SJCRH30 (cell line): ENCODE results near the gene SLC28A1. TPM values are rescaled to one million over a fixed set of nuclear protein-coding genes. Genes with fewer than 3 reads are reported as not detected.

Experiments
- DNase-seq, 2 experiments: peaks; one replicate each; pipeline ENCODE4 v3.0.0-alpha.2; 2015 to 2020
- H3K27ac ChIP-seq: fragments of 250-450 bp; sonication (Bioruptor Pico); 2 replicates; pipeline ENCODE4 v1.5.1; 2020; ENCODE audit warnings: mild to moderate bottlenecking, moderate library complexity
- H3K27me3 ChIP-seq: fragments of 250-450 bp; sonication (Bioruptor Pico); 2 replicates; pipeline ENCODE4 v1.5.1; 2020; ENCODE audit warnings: mild to moderate bottlenecking, moderate library complexity
- H3K36me3 ChIP-seq: fragments of 250-450 bp; sonication (Bioruptor Pico); 2 replicates; pipeline ENCODE4 v1.5.1; 2020; ENCODE audit warnings: mild to moderate bottlenecking, moderate library complexity
- H3K4me1 ChIP-seq: fragments of 250-450 bp; sonication (Bioruptor Pico); 2 replicates; pipeline ENCODE4 v1.5.1; 2020; ENCODE audit warnings: mild to moderate bottlenecking, moderate library complexity
- H3K4me3 ChIP-seq: fragments of 250-450 bp; sonication (Bioruptor Pico); 2 replicates; pipeline ENCODE4 v1.5.1; 2020; ENCODE audit warnings: mild to moderate bottlenecking, moderate library complexity
- H3K9me3 ChIP-seq: fragments of 250-450 bp; sonication (Bioruptor Pico); replicated peaks from 2 replicates; pipeline ENCODE4 v1.5.1; 2020; ENCODE audit warnings: mild to moderate bottlenecking, moderate library complexity
- total RNA-seq: library from RNA; depleted of rRNA; stranded (reverse); fragments of >200 nt; shearing (Covaris generic); gene quantifications from 2 replicates; pipeline ENCODE4 v1.2.3, GENCODE V29; 2014

The SLC28A1 gene
- total RNA-seq, 1 experiment from 2014 or later = not detected

DNA sequence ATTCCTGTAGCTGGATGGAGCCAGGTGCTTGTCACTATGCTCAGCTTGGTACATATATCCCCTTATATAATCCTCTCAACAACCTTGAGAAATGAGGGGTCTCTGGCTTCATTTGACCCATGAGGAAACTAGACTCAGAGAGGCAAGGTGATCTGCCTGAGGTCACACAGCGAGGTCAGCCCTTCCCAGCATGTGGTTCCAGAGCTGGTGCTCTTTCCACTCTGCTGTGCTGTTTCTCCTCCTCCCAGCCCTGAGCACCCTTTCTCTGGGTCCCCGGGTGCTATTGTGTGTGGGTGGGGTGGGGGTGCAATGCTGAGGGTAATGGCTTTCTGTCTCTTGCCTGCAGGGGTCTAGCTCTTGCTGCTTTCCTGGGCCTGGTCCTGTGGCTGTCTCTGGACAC lies 19.3 kb downstream of the SLC28A1 start:
- no peak overlapping the region for H3K4me3 ChIP-seq
- DNase-seq = no peak
- no peak overlapping the region for H3K27ac ChIP-seq

DNA sequence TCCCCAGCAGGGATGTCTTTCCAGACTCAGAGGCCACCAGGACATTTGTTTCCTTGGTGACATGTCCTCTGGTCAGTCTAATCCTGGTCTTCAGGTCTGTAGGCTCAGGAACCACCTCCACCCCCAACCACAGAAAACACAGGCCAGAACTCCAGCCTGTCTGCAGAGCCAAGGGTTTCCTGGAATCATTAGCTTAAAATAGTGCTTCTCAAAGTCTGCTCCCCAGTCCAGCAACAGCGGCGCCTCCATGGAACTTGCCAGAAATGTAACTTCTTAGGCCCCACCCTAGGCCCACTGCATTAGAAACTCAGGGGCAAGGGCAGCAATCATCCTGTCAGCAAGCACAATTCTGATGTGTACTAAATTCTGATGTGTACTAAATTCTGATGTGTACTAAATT lies 20.0 kb downstream of the SLC28A1 start:
- H3K27me3 ChIP-seq = no peaks in the 10 kb centered on the region; the same call in 1 of the 2 replicates
- DNase-seq = no peak
- H3K9me3 ChIP-seq = no peaks in the 10 kb centered on the region
- no peaks in the 10 kb centered on the region for H3K4me1 ChIP-seq
- no peaks in the 10 kb centered on the region for H3K36me3 ChIP-seq
- no peak overlapping the region for H3K4me3 ChIP-seq
- H3K27ac ChIP-seq = no peak overlapping the region

More for the DNA sequence above, 19.3 kb downstream of the SLC28A1 start:
- H3K36me3 ChIP-seq = no peaks in the 10 kb centered on the region
- no peaks in the 10 kb centered on the region for H3K9me3 ChIP-seq
- H3K4me1 ChIP-seq = no peaks in the 10 kb centered on the region
- no peaks in the 10 kb centered on the region; the same call in 1 of the 2 replicates for H3K27me3 ChIP-seq

DNA sequence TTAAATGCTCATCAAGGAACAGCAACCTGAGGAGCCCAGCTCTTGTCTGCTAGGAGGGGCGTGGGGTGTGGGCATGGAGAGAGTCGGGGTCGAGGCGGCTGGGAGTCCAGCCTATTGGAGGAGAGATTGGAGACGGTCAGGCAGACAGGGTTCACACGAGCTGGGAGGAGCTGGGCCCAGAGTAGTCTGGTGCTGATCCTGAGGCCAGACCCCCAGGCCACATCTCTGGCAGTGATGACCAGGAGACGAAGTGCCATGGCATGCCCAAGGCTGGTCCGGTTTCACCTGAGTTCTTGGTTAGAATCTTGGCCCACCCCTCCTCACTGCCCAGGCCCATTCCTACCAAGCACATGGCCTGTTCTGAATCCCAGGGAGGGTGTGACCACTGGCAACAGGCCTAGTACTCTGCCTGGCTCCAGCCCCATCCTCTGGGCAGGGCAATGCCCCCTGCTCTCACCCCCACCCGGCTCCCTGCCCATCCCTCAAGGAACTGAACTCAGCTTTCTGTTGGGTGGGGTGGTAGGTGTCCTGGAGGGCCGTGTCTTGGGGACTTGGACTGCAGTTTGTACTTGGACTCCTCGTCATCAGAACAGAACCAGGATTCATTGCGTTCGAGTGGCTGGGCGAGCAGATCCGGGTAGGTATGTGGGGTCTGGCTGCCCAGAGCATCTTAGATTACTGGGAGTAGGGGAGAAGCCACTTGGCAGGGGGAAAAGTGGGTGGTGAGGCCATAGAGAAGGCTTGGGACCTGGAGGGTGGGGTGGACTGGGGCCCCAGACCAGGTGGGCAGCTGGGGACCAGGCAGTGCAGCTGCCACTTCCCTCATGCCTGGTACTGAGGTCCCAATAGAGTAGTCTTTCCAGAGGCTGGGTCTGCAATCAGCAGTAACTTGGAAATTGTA lies 20.8 kb downstream of the SLC28A1 start:
- DNase-seq = no peak
- Histone ChIP-seq H3K9me3 (no peaks in the 10 kb centered on the region), H3K27me3 (no peaks in the 10 kb centered on the region; the same call in 1 of the 2 replicates), H3K4me3 (no peak overlapping the region), H3K4me1 (no peaks in the 10 kb centered on the region), H3K27ac (no peak overlapping the region), H3K36me3 (no peaks in the 10 kb centered on the region)

DNA sequence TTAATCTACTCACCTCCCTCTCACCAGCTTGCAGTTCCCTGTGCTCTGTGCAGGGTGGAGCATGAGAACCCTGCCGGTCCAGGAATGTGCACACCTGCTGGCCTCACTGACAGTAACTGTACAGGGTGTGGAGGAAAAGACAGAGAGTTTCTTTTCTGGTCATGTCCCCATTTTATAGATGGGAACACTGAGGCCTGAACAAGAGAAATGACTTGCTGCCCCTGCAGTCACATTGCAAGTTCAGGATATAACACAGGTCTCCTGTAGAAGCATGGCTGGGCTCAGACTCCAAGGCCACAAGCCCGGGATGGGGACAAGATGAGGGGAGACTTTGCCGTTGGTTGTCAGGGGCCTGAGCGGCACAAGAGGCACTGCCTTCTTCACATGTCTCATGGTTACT lies 23.3 kb downstream of the SLC28A1 start:
- H3K36me3 ChIP-seq = no peaks in the 10 kb centered on the region
- DNase-seq = no peak
- no peak overlapping the region for H3K4me3 ChIP-seq
- H3K9me3 ChIP-seq = no peaks in the 10 kb centered on the region
- H3K27me3 ChIP-seq = no peaks in the 10 kb centered on the region; the same call in 1 of the 2 replicates
- H3K4me1 ChIP-seq = no peaks in the 10 kb centered on the region
- no peak overlapping the region for H3K27ac ChIP-seq

DNA sequence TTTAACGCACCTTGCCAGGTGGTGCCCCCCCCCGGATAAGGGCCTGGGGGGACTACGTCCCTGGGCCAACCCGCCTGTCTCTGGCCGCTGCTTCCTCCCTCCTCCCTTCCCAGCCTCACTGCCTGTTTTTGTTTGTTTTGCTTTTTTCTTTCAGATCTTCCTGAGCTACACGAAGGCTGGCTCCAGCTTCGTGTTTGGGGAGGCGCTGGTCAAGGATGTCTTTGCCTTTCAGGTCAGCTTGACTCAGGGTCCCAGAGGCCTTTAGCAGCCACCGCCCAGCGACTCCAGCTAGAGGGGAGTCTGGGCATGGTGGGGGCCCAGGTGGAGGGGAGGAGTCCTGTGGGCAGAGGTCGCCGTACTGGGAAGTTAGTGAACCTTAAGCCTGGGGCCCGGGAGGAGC lies 24.1 kb downstream of the SLC28A1 start:
- H3K4me3 ChIP-seq = no peak overlapping the region
- H3K36me3 ChIP-seq = no peaks in the 10 kb centered on the region
- H3K27ac ChIP-seq = no peak overlapping the region
- no peaks in the 10 kb centered on the region for H3K4me1 ChIP-seq
- H3K27me3 ChIP-seq = no peaks in the 10 kb centered on the region; the same call in 1 of the 2 replicates
- DNase-seq = no peak
- no peaks in the 10 kb centered on the region for H3K9me3 ChIP-seq

DNA sequence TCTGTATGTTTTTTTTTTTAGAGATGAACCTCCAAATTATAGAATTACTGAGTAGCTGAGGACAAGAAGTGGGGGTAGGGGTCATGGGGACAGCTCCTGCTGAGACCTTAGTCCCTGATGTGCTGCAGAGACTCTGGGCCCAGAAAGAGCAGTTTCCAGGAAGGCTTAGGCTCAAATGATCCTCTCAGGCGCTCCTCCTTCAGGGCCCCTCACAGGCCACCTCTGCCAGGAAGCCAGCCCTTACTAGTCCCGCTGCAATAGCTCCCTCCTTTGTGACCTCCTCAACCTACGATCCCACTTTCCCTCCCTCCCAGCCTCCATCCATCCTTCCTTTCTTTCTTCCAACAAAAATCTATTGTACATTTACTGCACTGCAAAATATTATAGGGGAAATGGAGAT lies 24.6 kb downstream of the SLC28A1 start:
- H3K4me3 ChIP-seq = no peak overlapping the region
- H3K27me3 ChIP-seq = no peaks in the 10 kb centered on the region; the same call in 1 of the 2 replicates
- no peaks in the 10 kb centered on the region for H3K36me3 ChIP-seq
- no peak overlapping the region for H3K27ac ChIP-seq
- H3K9me3 ChIP-seq = no peaks in the 10 kb centered on the region
- no peak for DNase-seq
- H3K4me1 ChIP-seq = no peaks in the 10 kb centered on the region

DNA sequence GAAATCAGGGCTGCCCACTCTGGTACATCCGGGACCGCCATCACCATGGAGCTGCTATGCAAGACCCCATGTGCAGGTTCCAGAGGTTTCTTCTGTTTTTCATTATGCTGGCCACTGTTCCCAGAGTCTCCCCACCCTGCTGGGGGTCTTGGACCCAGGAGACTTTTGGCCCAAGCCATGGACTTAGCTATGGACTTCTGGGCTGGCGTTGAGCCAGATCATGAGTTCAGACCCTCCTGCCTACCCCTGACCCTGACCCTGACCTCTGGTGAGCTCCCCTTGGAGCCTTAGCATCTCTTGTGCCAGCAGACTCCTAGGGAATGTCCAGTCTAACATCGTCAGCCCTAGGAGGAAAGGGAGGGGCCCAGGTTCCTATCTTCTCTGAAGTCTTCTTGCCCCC lies 25.3 kb downstream of the SLC28A1 start:
- no peak overlapping the region for H3K4me3 ChIP-seq
- H3K27ac ChIP-seq = no peak overlapping the region
- no peaks in the 10 kb centered on the region for H3K36me3 ChIP-seq
- DNase-seq = no peak
- H3K9me3 ChIP-seq = no peaks in the 10 kb centered on the region
- H3K4me1 ChIP-seq = peaks cover 4% of the 10 kb centered on the region
- H3K27me3 ChIP-seq = no peaks in the 10 kb centered on the region; the same call in 1 of the 2 replicates

DNA sequence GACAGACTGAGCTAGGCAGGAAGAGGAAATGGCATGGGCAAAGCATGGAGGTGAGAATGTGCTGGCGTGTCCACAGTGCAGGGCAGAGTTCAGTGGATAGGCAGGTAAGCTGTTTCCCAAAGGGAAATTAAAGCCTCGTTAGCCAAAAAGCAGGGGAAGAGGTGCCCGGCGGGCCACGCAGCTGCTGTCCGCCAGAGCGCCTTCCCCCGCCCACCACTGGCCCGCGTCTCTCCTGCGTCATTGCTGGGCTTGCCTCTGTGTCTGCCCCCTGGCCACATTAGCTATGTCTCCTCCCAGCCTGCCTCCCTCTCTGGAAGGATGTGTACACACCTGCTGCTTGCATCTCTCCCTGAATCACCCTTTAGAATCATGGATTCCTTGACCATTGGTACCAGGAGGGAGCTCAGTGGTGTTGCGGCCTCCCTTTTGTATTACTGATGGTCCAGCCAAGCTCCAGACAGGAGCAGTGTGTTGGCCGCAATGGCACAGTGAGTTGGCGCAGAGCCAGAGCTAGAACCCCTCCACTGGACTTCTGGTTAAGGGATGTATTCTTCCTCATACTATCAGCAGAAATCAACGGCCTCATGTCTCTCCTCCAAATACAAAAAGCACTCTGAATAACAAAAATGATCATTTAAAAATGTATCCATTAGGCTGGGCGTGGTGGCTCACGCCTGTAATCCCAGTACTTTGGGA lies 26.6 kb downstream of the SLC28A1 start:
- H3K4me1 ChIP-seq = peaks cover 6% of the 10 kb centered on the region
- DNase-seq = peak; percentile 47 to 59

DNA sequence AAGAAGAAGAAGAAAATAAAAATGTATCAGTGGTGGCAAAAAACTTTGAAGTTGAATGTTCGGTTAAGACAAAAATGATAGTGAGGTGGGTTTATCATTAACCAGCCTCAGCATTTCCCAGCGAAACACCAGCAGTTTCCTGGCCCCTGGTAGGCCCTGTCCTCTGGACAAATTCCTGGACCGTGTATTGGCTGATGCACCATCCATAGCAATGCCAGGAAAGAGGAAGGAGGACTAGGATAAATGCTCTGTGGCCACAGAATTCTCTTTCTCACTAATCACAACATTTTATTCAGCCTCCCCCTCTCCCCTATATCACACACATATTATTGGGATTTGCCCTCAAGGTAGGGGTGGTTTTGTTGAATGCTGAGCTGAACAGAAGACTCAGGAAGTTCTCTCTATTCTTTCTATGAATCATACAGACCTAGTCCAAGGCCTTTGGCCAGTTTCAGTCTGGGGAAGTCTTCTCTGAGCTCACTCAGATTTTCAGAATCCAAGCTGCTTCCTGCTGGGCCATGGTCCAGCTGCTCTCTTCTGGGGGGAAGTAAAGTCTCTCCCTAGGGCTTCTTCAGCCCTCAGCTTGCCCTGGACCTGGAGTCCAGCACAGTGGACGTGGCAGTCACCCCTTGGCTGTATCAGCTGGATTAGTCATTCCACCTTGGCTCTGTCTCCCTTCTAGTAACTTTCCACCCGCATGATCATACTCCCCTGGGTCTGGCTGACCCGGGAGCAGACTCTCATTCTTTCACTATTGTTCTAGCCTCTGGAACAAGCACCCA lies 27.6 kb downstream of the SLC28A1 start:
- Histone ChIP-seq H3K9me3 (no peaks in the 10 kb centered on the region), H3K27ac (no peak overlapping the region), H3K4me3 (no peak overlapping the region), H3K36me3 (no peaks in the 10 kb centered on the region), H3K27me3 (no peaks in the 10 kb centered on the region; the same call in 1 of the 2 replicates), H3K4me1 (peaks cover 6% of the 10 kb centered on the region)
- no peak for DNase-seq

More for the DNA sequence above, 26.6 kb downstream of the SLC28A1 start:
- Histone ChIP-seq H3K27me3 (no peaks in the 10 kb centered on the region; the same call in 1 of the 2 replicates), H3K27ac (no peak overlapping the region), H3K36me3 (no peaks in the 10 kb centered on the region), H3K4me3 (no peak overlapping the region), H3K9me3 (no peaks in the 10 kb centered on the region)

DNA sequence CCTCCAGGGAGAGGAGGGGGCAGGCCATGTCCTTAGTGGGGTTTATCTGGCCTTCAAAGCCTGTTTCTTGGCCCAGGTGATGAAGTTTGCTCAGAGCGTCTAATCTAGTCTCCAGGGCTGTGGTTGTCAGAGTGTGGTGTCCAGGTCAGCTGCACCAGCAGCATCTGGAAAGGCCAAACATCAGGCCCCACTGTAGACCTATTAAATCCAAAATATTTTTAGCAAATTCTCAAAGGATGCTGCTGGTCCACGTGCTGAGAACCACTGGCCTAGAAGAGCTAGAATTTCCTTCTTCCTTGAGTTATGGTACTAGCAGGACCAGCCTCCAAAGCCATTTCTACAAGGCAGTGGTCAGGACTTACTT lies 28.9 kb downstream of the SLC28A1 start:
- no peaks in the 10 kb centered on the region for H3K36me3 ChIP-seq
- H3K27ac ChIP-seq = no peak overlapping the region
- H3K9me3 ChIP-seq = no peaks in the 10 kb centered on the region
- no peaks in the 10 kb centered on the region; the same call in 1 of the 2 replicates for H3K27me3 ChIP-seq
- H3K4me1 ChIP-seq = peaks cover 6% of the 10 kb centered on the region
- no peak for DNase-seq
- no peak overlapping the region for H3K4me3 ChIP-seq

DNA sequence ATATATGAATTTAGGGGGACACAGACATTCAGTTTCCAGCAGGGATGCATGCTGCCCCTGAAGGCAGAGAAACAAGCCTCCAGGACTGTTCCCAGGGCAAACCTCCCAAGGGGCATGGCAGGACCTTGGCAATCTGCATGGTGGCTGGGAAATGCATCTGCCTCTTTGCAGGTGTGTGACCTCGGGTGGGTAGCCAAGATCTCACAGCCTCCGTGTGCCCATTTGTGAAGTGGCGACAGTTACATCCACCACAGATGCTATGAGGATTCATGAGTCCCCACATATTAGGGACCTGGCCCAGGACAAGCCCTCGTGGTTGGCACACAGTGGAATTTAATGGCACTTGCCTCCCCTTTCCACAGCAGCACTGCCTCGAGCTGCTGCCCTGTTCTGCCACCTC lies 29.9 kb downstream of the SLC28A1 start:
- H3K27me3 ChIP-seq = no peaks in the 10 kb centered on the region
- peaks cover 6% of the 10 kb centered on the region for H3K4me1 ChIP-seq
- DNase-seq = no peak
- no peaks in the 10 kb centered on the region for H3K36me3 ChIP-seq
- H3K9me3 ChIP-seq = no peaks in the 10 kb centered on the region
- H3K27ac ChIP-seq = no peak overlapping the region
- H3K4me3 ChIP-seq = no peak overlapping the region

DNA sequence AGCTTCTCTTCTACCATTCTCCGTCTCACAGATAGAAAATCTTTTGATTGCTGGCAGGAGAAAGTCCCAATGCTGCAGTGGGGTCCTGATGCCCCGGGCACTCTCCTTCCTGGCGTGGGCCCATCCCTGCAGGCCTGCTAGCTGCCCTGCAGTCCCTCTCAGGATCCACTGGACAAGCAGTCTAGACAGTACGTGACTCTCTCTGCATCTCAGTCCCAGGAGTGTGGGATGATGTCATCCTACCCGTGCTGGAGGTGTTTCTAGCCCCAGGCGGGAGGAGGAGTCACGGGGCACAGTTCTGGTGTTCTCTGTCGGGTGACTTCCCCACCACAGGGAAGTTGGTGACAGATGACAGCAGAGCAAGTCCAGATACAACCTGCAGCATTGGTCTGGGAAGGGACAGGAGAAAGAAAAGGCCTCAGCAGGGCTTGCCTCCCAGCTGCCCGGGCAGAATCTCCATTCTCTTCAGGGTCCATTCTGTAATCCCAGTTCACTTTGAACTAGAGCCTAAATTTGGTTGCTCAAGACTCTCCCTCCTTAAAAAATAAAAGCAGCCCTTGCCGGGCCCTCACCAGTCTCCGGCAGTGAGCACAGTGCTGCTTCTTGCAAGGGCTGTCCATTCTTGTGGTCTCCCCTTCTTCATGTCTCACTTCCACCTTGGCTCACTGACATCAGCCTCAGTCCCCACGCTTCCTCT lies 30.6 kb downstream of the SLC28A1 start:
- DNase-seq = peak; percentile 70 to 76
- Histone ChIP-seq H3K27ac (no peak overlapping the region), H3K27me3 (no peaks in the 10 kb centered on the region)

DNA sequence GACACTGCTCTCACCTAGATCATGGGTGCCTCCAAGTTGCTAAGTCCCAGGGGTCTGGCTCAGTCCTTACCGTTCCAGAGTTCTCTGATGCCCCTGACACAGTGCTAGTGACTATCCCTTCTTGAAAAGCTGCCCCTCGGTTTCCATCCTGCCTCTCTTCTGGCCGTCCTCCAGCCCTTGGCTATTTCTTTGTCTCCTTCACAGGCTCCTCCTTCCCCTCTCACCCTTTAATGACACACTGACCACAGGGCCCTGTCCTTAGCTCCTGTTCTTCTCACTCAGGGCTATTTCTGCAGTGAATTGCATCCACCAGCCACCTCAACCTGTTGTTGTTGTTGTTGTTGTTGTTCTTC lies 31.1 kb downstream of the SLC28A1 start:
- Histone ChIP-seq H3K36me3 (no peaks in the 10 kb centered on the region), H3K9me3 (no peaks in the 10 kb centered on the region), H3K27me3 (no peaks in the 10 kb centered on the region), H3K4me3 (no peak overlapping the region), H3K4me1 (peaks cover 6% of the 10 kb centered on the region), H3K27ac (no peak overlapping the region)
- DNase-seq = no peak

More for the DNA sequence above, 30.6 kb downstream of the SLC28A1 start:
- Histone ChIP-seq H3K4me3 (no peak overlapping the region), H3K4me1 (peaks cover 6% of the 10 kb centered on the region), H3K9me3 (no peaks in the 10 kb centered on the region), H3K36me3 (no peaks in the 10 kb centered on the region)

DNA sequence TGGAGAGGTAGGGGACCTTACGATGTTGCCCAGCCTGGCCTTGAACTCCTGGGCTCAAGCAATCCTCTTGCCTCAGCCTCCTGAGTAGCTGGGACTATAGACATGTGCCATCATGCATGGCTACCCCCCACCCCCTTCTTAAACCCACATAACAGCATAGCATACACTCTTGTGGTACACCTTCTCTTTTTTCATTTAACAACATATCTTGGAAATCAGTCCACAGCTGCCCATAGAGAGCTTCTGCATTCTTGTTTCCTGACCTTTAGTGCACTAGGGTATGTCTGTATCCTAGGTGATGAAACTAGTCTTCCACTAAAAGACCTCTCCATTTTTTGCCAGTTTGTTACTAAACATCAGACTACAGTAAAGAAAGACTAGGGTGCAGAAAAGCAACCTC lies 33.0 kb downstream of the SLC28A1 start:
- Histone ChIP-seq H3K4me3 (no peak overlapping the region), H3K36me3 (no peaks in the 10 kb centered on the region), H3K4me1 (peaks cover 6% of the 10 kb centered on the region), H3K27ac (no peak overlapping the region), H3K27me3 (no peaks in the 10 kb centered on the region), H3K9me3 (no peaks in the 10 kb centered on the region)
- no peak for DNase-seq
